Ovary (tissue), 9 donors: ENCODE data around the gene AOPEP. TPM values are rescaled to one million over a fixed set of nuclear protein-coding genes. Genes with fewer than 3 reads are reported as not detected.

Source experiments
- DNase-seq, 5 donors: peaks; one replicate each; pipeline ENCODE4 v3.0.0-alpha.2; 2019 to 2020
- H3K27ac ChIP-seq, 2 donors: fragments of 200-600 bp; one replicate each; pipeline versions ENCODE4 v1.5.1 to v1.8.0; 2019 to 2022
- H3K27me3 ChIP-seq: fragments of 200-600 bp; one replicate; pipeline ENCODE4 v1.8.0; 2022
- H3K36me3 ChIP-seq: fragments of 200-600 bp; sonication (generic); one replicate; pipeline ENCODE4 v1.5.1; 2019
- H3K4me1 ChIP-seq: one replicate; pipeline ENCODE4 v1.8.1; 2013; ENCODE audit warnings: mild to moderate bottlenecking, moderate library complexity; ENCODE audit not compliant: insufficient read depth
- H3K4me3 ChIP-seq: fragments of 200-600 bp; sonication (generic); one replicate; pipeline ENCODE4 v1.5.1; 2017
- H3K9me3 ChIP-seq, 2 donors: fragments of 200-600 bp in 1 of 2; sonication (generic) in 1 of 2; one replicate each; pipeline versions ENCODE4 v1.5.1 to v1.8.1; 2013 to 2019; ENCODE audit warnings: mild to moderate bottlenecking in 1 of 2, moderate library complexity in 1 of 2
- CTCF ChIP-seq, 3 donors: fragments of 450-650 bp in 2 of 3; fragments of 200-600 bp in 1 of 3; IDR thresholded peaks; one replicate each; pipeline versions ENCODE4 v1.5.1 to v1.8.0; 2016 to 2022; ENCODE audit warnings: antibody characterized with exemption in 3 of 3, mild to moderate bottlenecking in 1 of 3
- EP300 ChIP-seq: sonication (generic); formaldehyde crosslinking; IDR thresholded peaks from one replicate; pipeline ENCODE4 v1.6.1; 2017; ENCODE audit warnings: antibody characterized with exemption
- POLR2A ChIP-seq: fragments of 450-650 bp; IDR thresholded peaks from one replicate; pipeline ENCODE4 v1.6.1; 2017; ENCODE audit warnings: antibody characterized with exemption, mild to moderate bottlenecking, moderate library complexity
- WGBS, 3 donors: extraction: QIAGEN DNeasy Blood & Tissue Kit in 1 of 3; methylation state at CpG; one replicate each; pipeline versions ENCODE4 v1.1.5 to v1.1.7; 2013 to 2017; 5-methylcytosine and 5-hydroxymethylcytosine counted together
- intact Hi-C, 4 donors: fragments of 100-400 bp; cut with DNase I; formaldehyde crosslinking; loops; one replicate each; pipeline versions ENCODE4 v1.11.0 to v1.15.1; 2022 to 2023
- polyA plus RNA-seq, 2 donors: library from polyadenylated mRNA; stranded (reverse); fragments of 200-250 nt in 1 of 2; fragments of 350-450 nt in 1 of 2; fragmentation: Illumina TruSeq in 1 of 2; extraction: RNeasy Lipid Tissue Mini Kit (QIAGEN cat#74804) in 1 of 2; gene quantifications; one replicate each; pipeline ENCODE4 v1.2.3, GENCODE V29; 2013 to 2014
- total RNA-seq, 7 donors: library from RNA; depleted of rRNA in 2 of 7; stranded (reverse); fragments of >200 nt in 2 of 7; fragmentation: NEBNext Ultra II Directional in 3 of 7; extraction: Animal tissue kit (Norgen Biotek cat#: 25700) in 3 of 7; gene quantifications; one replicate each; pipeline versions ENCODE4 v1.1.0 to v1.2.4, GENCODE V29; 2016 to 2023
- donor health status: DM: no; HTN: no; CAD: no; lungs with moderate emphysema.
- donor health status: DM: no; HTN: no; CAD: no.
- donor health status: Bipolar disorder and iron deficiency.
- donor health status: DM: yes; HTN: yes; CAD: no.
- donor health status: DM: no; HTN: no; CAD: no.
- donor health status: DM: yes; HTN: yes; CAD: no.

AOPEP gene
- total and polyA plus RNA-seq, 9 donors: 40.0 to 141 (median 82.1) TPM

GRCh38 chr9:95120781-95121370 lies 394.4 kb downstream of the AOPEP start:
- no peaks in the 10 kb centered on the region for H3K27me3 ChIP-seq
- H3K36me3 ChIP-seq: no peaks in the 10 kb centered on the region
- no peak overlapping the region for H3K4me3 ChIP-seq
- no peak for DNase-seq
- TF ChIP-seq EP300: no peak
- no peak for TF ChIP-seq CTCF (IDR thresholded peaks at IDR 0.05)
- no peak for TF ChIP-seq POLR2A
- no peak overlapping the region for H3K27ac ChIP-seq
- intact Hi-C loops: loop anchor here in 1 of 4 donors (10.0 kb wide), 1 partner anchor 106 kb away; no protein-coding TSS in a partner anchor
- H3K9me3 ChIP-seq: no peaks in the 10 kb centered on the region
- H3K4me1 ChIP-seq: no peaks in the 10 kb centered on the region

GRCh38 chr9:95124582-95125367 lies 398.3 kb downstream of the AOPEP start:
- no peak overlapping the region for H3K27ac ChIP-seq

GRCh38 chr9:95125652-95126051 lies 399.2 kb downstream of the AOPEP start:
- Histone ChIP-seq H3K27ac (no peak overlapping the region), H3K4me3 (no peak overlapping the region), H3K36me3 (no peaks in the 10 kb centered on the region), H3K9me3 (no peaks in the 10 kb centered on the region), H3K27me3 (no peaks in the 10 kb centered on the region), H3K4me1 (no peaks in the 10 kb centered on the region)
- DNase-seq: no peak
- intact Hi-C loops: loop anchor here in 3 of 4 donors (2.0 to 10.0 kb wide), 5 partner anchors 111 to 445 kb away; no protein-coding TSS in a partner anchor
- 34 to 48% (median 47%) methylated on average over 3 of the region's 3 CpGs for WGBS, 3 donors
- TF ChIP-seq POLR2A (no peak), EP300 (no peak), CTCF (IDR thresholded peaks at IDR 0.05) (no peak)

More at GRCh38 chr9:95124582-95125367, 398.3 kb downstream of the AOPEP start:
- no peak for DNase-seq
- no peak for TF ChIP-seq POLR2A
- TF ChIP-seq EP300: no peak
- no peak for TF ChIP-seq CTCF (IDR thresholded peaks at IDR 0.05)
- no peak overlapping the region for H3K4me3 ChIP-seq
- intact Hi-C loops: loop anchor here in 3 of 4 donors (5.0 to 10.0 kb wide), 3 partner anchors 110 to 442 kb away; no protein-coding TSS in a partner anchor
- 81 to 86% (median 85%) methylated on average over 9 of the region's 9 CpGs for WGBS, 3 donors
- no peaks in the 10 kb centered on the region for H3K36me3 ChIP-seq
- H3K27me3 ChIP-seq: no peaks in the 10 kb centered on the region
- no peaks in the 10 kb centered on the region for H3K9me3 ChIP-seq
- no peaks in the 10 kb centered on the region for H3K4me1 ChIP-seq

- H3K9me3 ChIP-seq: no peaks in the 10 kb centered on the region
- peaks cover 2% of the 10 kb centered on the region for H3K4me1 ChIP-seq
- H3K27me3 ChIP-seq: no peaks in the 10 kb centered on the region
- WGBS, 3 donors: 80 to 87% (median 84%) methylated on average over 9 of the region's 9 CpGs
- H3K27ac ChIP-seq: no peak overlapping the region
- intact Hi-C loops: loop anchor here in 3 of 4 donors (2.0 to 10.0 kb wide), 5 partner anchors 112 to 446 kb away; no protein-coding TSS in a partner anchor
- no peak for DNase-seq
- no peak for TF ChIP-seq EP300
- TF ChIP-seq POLR2A: no peak
- no peak for TF ChIP-seq CTCF (IDR thresholded peaks at IDR 0.05)
- no peaks in the 10 kb centered on the region for H3K36me3 ChIP-seq
- no peak overlapping the region for H3K4me3 ChIP-seq
Measured at GRCh38 chr9:95126739-95127138, 400.2 kb downstream of the AOPEP start.
